Peyer's patch (tissue), 4 donors: ENCODE data around the gene NNMT.

Experiments used
- CTCF ChIP-seq, 6 experiments: fragments of 450-650 bp in 4 of 6; fragments of 200-600 bp in 2 of 6; sonication (generic) in 1 of 6; IDR thresholded peaks; one replicate each; pipeline ENCODE4 v1.5.1; 2017 to 2019; ENCODE audit warnings: antibody characterized with exemption in 6 of 6, mild to moderate bottlenecking in 3 of 6, moderate library complexity in 1 of 6
- POLR2A ChIP-seq, 2 donors: fragments of 450-650 bp; IDR thresholded peaks; one replicate each; pipeline ENCODE4 v1.5.1; 2017; ENCODE audit warnings: antibody characterized with exemption in 2 of 2, mild to moderate bottlenecking in 2 of 2, moderate library complexity in 2 of 2

- TF ChIP-seq CTCF (IDR thresholded peaks at IDR 0.05) (no peak), POLR2A (IDR thresholded peaks at IDR 0.05) (no peak)
Measured at GRCh38 chr11:114250993-114251814, 45.0 kb upstream of the NNMT start.
